ENCODE results near the gene NPS.

NPS gene, protein sequence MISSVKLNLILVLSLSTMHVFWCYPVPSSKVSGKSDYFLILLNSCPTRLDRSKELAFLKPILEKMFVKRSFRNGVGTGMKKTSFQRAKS

DNA sequence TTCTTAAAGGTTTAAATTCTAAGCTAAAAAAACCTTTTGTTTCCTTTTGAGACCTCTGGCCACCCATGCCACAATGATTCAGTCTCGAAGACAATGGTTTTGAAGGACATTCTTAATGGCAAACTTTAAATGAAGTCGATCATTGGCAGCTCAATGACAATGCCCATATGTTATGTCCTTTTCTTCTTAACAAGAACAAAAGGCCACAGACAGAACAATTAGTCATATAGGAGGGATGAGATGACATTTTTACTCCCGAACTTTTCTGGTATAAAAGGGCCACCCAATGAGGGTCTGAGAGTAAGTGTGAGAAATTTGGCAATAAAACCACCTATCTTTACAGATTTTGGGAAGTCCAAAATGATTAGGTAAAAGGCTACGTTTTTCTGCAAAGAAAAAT lies at the start of gene NPS:
Gene NPS (plus strand): TSS at position 301 of the 400 bp plus-strand sequence. CDS start 60 bp downstream, at position 361.
- no peak for DNase-seq (ENCODE audit: low spot score)

DNA sequence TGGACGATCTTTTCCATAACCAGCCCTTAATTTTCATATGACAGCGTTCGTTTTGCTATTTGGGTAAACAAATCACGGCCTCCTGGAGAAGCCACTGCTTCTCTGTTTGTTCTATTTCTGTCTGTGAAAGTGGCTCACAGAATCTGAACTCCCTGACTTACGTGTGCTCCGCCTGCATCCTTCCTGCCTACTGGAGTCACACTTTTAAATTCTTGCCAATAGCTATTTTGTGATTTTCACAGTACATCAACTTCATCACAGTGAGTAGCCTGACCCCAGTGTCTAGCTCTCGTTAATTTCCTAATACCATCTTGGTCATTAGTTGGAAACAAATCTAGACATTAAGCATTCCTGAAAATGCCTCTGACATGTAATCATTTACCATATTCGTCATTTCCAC lies 49.0 kb upstream of the NPS start:
- no peak for DNase-seq (ENCODE audit: low spot score)

DNA sequence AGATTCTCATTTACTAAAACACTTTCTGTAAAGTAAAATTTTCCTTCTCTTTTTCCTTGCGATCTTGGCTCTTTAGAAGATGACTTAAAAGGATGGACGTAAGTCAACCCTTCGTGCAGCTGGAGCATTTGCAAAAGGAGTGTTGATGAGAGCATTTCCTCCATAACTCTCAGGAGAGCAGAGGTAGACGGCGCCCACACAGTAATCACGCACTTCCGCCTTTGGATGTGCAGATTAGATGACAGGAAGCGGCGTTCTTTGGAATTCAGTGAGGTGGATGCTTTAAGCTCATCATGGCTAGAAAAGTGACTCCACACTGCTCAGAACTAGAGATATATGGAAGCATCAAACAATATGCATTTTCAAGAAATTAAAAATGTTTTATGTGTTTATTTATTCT lies 43.0 kb upstream of the NPS start:
- no peak for DNase-seq (ENCODE audit: low spot score)

DNA sequence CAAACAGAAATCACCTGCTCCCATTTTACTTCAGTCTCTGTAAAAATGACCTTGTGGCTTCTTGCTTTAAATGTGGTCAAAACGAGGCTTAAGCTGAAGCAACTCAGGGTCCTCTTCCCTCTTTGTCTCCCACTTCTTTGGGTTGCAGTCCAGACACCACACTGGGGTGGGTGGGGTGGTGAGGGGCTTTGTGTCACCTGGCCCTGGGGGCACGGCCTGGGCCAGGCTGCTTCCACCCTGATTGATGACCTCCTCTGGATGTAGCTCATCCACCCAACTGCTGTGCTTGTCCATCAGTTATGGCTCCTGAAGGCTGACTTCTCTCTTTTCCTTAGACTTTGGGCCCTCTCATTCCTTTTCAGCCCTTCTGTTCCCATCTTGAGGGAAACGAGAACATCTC lies 26.8 kb upstream of the NPS start:
- no peak for DNase-seq (ENCODE audit: low spot score)

DNA sequence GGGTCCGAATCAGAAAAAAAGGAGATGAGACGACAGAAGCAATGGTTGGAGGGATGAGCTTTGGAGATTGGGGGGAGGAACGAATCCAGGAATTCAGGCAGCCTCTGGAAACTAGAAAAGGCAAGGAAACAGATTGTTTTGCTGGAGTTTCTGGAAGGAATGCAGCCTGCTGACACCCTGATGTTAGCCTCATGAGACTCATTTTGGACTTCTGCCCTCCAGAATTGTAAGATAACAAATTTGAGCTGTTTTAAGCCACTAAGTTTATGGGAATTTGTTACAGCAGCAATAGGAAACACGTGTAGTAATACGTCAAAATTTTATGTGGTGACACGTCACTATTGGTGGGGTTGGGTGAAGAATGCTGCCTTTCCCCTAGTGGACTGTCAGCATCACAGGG lies 25.6 kb upstream of the NPS start:
- no peak for DNase-seq (ENCODE audit: low spot score)

DNA sequence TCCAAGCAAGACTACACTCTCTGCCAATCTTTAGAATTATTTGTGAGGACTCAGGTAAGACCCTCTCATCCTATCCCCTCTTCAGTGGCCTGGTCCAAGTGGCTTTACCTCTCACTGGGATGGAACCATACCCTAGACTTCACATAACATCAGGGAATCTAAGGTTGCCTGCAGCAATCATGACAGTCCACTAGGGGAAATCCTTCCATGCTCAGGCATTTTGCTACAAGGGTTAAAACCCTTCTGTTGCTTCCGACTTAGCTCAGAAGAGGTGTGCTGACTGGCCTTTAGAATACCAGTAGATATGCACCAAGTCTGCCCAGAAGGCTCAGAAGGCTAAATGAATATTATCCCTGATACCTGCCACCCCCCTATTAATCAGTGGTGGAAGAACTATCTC lies 24.9 kb upstream of the NPS start:
- DNase-seq (ENCODE audit: low spot score): no peak

DNA sequence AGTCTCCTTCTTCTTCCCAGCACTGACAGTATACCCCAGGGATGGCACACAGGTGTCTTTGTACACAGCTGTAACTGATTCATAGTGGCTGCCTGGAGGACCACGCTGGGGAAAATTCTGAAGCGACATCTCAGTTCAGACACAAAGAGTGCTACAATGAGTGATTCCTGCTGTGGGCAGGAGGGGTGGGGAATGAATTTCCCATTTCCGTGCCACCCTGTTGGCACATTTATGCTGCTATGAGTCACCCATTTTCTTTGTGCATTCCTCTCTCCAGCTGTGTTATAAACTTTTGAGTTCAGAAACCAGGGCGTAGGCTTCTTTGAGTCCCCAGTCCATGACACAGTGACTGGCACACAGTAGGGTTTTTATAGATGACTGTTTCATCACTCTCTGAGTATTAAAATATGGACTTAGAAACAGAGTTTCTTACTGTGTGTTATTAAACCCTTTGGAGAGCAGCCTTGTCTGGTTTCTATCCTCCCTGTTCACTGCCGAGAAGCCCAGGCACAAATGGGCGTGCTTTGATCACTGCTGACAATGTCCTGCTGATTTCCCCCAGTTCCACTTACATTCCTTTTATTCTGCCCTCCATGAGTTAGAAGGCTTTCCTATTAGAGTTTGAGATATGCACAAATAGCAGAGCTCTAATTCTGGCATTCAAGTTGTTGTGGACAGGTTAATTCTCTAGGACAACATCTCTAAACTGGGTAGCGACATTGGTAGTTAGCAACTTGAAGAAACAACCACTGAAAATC lies 24.0 kb upstream of the NPS start:
- DNase-seq (ENCODE audit: low spot score): no peak

DNA sequence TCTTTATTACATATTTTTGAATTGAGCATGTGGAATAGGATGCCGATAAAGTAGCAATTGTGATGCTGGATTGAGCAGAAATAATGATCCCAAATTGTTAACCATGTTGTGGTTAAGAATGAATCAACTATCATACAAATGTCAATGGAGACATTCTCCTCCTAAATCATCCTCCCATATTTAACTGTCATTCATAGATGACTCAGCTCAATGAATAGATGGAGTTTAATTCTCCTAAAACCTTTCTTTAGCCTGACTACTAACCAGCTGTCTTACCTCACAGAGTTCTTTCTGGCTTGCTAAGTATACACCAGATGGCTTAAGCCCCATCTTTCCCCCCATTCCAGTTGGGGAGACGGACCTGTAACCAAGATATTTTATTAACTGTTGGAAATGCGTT lies 23.4 kb upstream of the NPS start:
- DNase-seq (ENCODE audit: low spot score): no peak

DNA sequence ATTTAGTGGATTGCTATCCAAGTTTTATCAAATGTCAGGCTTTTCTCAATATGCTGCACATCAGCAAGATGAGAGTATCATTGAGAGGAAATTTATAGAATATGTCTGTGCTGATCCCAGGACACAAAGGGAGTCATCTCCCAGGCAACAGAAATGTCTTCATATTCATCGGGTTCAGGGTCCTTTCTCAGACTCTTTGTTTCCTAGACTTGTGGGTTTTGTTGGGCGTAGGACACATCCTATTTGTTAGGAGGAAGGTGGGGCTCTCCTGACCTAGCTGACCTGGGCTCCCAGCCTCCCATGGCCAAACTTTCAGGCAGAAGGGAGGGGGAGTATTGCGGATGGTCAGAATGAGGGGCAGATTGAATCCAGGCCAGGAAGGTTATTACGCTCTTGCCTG lies 22.9 kb upstream of the NPS start:
- DNase-seq (ENCODE audit: low spot score): no peak

DNA sequence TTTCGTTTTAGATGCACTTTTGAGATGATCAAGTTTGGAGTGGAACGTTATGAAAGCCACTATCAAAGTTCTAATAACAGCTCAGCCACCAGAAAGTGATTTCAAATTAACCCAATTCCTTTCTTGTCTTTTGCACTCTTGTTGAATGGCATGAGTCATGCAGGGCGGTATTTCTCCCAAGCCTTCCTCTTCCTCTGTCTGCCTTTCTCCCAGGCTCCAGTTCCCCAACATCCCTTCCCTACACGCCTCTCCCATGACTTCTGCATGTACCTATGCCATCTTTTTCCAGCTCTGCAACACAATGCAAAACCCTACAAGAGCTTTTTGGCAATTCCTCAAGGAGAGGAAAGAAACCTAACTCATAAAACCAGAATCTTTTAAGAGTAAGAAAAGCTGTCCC lies 21.8 kb upstream of the NPS start:
- no peak for DNase-seq (ENCODE audit: low spot score)

DNA sequence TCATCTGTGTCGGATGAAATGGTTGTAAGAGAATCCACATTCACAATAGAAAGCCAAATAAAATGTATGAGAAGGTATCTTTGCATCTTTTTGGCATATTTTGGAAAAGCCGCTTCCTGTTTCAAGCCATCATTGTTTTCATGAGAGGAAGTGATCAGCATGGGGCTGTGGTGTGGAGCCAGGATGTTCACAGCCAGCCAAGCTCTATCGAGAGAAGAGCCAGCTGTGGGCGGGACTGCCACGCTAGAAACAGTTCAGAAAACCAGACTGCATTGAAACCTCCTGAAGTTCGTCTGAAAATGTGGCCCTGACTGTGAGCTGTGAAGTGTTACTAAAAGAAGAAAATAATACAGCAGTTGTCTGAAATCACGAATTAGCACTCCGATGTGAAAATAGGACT lies 21.2 kb upstream of the NPS start:
- DNase-seq (ENCODE audit: low spot score): no peak

DNA sequence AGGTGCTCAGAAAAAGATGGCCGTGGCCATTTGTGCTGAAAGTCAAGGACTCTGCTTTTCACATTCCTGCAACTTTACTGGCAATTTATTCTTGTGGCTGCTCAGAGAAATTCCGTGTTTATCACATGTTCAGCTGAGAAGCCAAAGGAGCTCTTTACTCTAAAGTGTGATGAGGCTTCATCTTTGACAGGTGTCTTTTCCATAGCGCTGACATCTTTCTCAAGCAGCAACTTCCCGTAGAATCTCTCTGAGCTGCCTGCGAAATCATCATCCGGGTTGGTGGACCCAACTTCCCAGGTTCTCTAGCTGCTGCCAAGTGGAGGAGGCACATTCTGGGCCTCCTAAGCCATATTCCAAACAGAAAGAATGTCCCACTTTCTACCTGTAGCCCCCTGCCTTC lies 16.9 kb upstream of the NPS start:
- no peak for DNase-seq (ENCODE audit: low spot score)

DNA sequence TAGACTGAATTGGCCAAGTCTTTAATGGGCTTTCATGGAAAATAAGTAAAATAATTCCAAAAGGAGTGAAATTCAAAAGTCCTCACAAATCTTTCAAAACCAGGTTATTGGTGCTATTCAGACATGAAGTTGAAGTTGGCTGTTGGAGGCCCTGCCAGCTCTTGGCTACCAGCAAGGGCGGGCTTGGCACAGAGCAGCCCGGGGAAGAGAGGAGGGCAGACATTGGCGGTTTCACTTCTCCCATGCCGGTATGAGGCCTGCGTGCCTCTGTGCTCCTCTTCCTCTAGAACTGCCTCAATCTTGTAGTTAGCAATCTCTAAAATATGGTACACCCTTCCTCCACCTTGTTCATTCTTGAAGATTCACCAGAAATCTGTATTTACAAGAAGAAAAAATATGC lies 16.4 kb upstream of the NPS start:
- DNase-seq (ENCODE audit: low spot score): no peak

DNA sequence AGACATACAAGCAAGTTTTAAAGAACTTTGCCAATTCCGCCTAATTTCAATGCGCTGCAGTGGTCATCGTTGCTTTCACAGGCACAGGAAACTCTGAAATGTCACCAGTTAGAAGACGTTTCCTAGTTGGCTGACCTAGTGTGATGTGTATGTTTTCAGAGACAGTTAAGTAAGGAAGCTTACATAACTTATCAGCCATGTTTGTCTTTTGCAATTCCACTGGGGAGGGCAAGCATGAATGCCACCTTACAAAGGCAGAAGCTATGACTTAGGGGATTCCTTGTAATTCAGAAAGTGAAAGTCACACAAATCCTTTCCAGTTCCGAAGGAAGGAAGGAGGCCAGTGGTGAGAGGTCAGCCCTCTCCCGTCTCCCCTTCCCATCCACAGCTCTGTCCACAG lies 15.0 kb upstream of the NPS start:
- no peak for DNase-seq (ENCODE audit: low spot score)

DNA sequence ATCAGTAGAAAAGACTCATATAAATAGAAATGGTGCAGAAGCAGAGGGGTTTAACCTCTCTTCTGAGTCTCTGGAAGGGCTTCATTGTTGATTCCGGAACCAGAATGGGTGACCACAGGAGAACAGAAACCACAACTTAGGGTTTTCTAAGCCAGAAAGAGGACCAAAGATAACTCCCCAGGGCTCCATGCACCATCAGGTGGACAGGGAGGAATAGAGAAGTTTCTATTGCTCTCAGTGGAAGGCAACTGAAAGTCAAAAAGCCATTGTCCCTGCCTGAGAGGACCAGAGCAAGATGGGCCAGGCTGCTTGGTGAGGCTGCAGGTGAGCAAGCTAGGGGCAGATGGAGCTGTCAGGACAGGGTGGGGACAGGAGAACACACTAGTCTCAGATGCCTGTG lies 14.6 kb upstream of the NPS start:
- no peak for DNase-seq (ENCODE audit: low spot score)

DNA sequence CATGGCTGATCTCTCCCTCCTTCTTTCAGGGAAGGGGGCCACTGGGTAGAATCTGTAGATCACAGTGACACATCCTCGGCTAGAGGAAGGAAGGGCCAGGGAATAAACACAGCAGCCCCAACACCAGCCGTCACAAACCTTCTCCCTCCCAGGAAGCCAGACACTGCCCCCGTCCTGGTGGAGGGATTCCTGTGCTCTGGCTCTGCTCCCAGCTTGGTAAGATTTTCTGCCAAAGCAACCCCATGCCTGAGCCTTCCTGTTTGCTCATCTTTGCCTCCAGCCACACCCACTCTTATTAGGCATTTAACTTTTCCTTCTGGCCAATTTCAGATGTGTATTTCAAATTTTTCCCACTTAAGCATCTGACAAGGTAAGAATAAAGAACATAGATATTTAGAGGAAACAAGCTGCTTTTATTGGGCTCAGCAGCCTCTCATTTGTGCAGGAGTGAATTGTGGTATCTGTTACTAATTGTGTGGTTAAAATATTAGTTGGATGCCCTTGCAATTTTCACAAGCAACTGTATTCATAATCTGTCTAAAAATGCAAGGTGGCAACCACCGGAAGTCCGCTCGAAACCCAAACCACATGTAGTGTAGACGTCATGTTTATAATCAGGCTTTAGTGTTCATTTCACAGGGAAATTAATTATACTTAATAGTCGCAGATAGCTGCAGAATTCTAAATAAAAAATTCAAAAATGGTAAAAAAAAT lies 13.2 kb upstream of the NPS start:
- no peak for DNase-seq (ENCODE audit: low spot score)

DNA sequence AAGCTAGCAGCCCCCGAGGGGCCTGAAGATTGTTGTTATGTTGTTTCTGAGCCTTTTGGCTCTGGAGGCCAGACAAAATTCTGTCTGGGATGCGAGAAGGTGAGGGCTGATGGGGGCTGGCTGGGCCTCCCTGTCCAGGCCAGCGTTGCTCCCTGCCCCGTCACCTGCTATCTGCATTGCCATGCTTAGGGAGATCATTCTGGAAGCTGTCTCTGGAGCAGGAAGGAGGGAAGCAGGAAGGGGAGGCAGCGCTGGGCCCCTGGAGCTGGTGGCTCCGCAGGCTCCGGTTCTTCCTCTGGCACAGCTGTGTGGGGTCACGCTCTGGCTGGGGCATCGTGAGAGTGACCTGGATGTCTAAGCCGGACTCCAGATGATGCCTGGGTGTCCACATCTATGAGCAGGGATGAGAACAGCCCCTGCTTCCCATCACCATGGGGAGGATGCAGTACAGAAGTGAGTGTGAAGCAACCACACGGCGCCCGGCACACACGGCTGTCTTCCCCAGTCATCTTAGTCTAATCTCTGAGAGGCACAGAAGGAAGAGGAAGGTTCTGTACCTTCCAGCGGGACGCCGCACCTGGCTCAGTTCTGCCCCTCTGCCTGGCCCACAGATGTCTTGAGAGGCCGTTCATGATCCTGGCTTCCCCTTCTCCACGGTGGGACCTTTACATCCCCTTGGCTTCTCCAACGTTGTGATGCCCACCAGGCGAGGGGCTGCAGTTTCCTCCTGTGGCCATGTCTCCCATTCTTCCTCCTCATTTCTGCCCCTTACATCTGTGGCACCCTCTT lies 11.9 kb upstream of the NPS start:
- no peak for DNase-seq (ENCODE audit: low spot score)

DNA sequence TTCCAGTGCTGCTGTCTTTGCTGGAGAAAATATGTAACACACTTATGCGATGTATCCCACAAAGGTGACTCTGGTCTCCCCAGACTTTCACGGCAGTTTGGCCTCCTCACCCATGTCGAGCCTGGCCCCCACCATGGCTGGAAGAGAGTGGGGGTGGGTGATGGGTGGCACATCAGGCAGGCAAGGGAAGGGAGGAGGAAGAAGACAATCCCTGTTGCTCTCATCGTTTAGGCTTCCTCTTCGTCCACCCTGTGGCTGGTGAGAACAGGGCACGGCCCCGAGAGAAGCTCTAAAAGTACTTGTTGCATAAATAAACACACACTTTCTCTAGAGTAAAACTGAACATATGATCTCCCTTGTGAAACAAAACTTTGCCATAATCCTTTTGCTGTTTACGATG lies 11.2 kb upstream of the NPS start:
- no peak for DNase-seq (ENCODE audit: low spot score)

DNA sequence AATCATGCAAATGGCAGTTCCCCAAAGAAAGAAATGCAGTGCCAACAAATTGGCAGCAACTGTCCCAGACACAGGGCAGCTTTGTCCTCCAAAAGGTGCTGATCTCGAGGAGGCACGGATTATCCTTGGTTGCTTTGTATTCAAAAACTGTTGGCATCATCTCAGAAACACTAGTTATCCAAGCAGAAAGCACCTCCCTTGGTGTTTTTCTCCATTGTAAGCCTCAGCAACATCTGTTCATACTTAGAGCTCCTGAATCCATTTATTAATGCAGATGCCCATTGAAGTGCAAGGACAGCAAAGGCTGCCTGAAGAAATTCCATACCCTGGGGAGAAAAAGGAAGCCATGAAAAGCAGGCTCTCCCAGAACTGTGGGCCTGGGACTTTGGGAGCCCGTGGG lies 1.1 kb upstream of the NPS start:
- no peak for DNase-seq (ENCODE audit: low spot score)

DNA sequence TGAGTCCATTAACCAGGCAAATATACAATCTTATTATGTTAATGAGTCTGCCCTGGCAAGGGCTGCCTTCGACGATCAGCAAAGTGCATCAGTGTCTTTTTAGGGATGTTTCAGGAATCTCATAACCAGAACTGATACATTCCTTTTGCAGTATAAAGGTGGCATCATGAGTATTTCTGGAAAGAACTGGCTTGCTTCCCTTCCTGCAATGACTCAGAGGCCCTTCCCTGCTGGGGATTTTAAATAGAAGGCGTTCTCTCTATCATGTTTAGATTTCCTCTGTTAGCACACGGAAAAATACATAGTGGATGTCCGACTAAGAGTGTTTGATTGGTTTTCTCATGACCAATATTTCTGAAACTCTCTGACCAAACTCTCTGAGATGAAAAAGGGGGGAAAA lies 1.8 kb downstream of the NPS start:
- DNase-seq (ENCODE audit: low spot score): no peak

DNA sequence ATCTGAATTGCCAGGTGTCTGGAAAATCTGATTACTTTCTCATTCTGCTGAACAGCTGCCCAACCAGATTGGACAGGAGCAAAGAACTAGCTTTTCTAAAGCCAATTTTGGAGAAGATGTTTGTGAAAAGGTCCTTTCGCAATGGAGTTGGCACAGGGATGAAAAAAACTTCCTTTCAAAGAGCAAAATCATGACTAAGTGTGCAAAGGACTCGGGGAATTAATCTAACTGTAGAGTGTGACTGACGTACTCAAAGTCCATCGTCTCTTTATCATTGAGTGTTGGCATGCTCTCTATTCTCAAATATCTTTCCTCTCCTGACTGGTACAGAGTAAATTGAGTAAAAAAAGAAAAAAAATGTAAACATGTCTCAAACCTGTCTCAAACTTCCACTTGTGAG lies 3.3 kb downstream of the NPS start:
- DNase-seq (ENCODE audit: low spot score): no peak

DNA sequence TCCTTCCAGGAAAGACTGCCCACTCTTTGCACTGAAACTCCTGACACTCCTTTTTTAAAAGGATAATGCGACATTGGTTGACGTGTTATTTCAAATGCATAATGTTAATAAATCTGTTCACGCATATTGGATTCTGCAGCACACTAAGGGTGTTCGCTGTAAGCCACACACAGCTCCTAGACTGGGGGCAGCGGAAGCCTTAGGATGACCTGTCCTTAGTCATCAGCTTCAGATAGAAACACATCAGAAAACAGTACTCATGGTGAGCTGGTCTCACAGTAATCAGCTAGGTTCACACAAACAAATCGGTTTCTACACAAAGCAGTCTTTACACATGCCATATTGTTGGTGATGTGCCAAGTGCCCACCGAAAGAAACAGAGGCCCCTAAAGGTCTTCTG lies 4.3 kb downstream of the NPS start:
- DNase-seq (ENCODE audit: low spot score): no peak

DNA sequence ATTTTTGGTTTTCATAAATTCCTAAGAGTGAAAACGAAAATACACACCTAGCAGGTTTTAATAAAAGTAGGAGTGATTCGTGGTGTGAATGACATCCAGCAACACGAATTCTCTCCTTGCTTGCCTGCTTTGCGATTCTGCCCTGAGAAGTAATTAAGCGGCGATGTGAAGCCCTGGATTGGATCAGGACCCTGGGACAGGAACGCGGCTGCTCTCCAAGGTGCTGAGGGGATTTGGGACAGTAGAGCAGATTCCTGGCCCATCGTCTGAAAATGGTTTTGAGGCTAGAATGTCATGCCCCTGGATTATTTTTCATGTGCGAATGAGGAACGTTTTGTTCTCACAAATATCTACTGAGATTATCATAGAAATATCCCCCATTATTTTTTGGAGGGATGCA lies 7.8 kb downstream of the NPS start:
- DNase-seq (ENCODE audit: low spot score): peak; percentile 79
